HCT116 (cell line): ENCODE data around the gene NEUROD4. TPM values are rescaled to one million over a fixed set of nuclear protein-coding genes. Genes with fewer than 3 reads are reported as not detected.
"Not testable (repeated sequence)": the region's sequence is repeated elsewhere in the genome, so short reads cannot be mapped to it uniquely, and the experiment has no call there.

Experiments used
- ATAC-seq: fragments of 200-7000 bp; cut with Tn5 transposase; 2 replicates; pipeline ENCODE4 v1.9.1; 2020; ENCODE audit warnings: mild to moderate bottlenecking, moderate library complexity
- BruUV-seq: library from RNA; stranded (reverse); fragments of 400-500 nt; replicated peaks from 2 replicates; lab custom pipeline; 2021; lab: Mats Ljungman, UMichigan
- CTCF ChIA-PET: fragments of 300-600 bp; sonication (Branson Sonifier 250); formaldehyde crosslinking; loops from one replicate; lab custom pipeline; 2021; ENCODE audit warnings: antibody characterized with exemption; lab: Charles Lee
- POLR2A ChIA-PET: fragments of 300-600, 350-600 bp; sonication (Branson Sonifier 250); formaldehyde crosslinking; loops from one replicate; lab custom pipeline; 2021; ENCODE audit warnings: antibody characterized with exemption; lab: Charles Lee
- RAD21 ChIA-PET, 2 experiments: fragments of 300-600 bp; sonication (Branson Sonifier 250); formaldehyde crosslinking; loops; one replicate each; lab custom pipeline; 2023; ENCODE audit warnings: low total read pairs in 2 of 2; ENCODE audit not compliant: uncharacterized antibody in 2 of 2, unreplicated experiment in 2 of 2, low non-redundant PET in 1 of 2; lab: Charles Lee
- DNase-seq: peaks from one replicate; pipeline ENCODE4 v3.0.0-alpha.2; 2010; ENCODE audit warnings: low read depth, low spot score
- H2AFZ ChIP-seq: fragments of 200-600 bp; shearing (Covaris generic), sonication (generic); 2 replicates; pipeline ENCODE4 v1.6.1; 2017; ENCODE audit warnings: low read depth, mixed run types, mixed read lengths, antibody characterized with exemption, low read length; ENCODE audit not compliant: poor library complexity, severe bottlenecking
- H3K27ac ChIP-seq: 2 replicates; pipeline ENCODE4 v1.5.1; 2012; ENCODE audit warnings: low read depth, low read length
- H3K27me3 ChIP-seq: fragments of 200-600 bp; sonication (generic); 2 replicates; pipeline ENCODE4 v1.6.1; 2016; ENCODE audit warnings: mixed run types, low read length, mixed read lengths; ENCODE audit not compliant: insufficient read depth
- H3K36me3 ChIP-seq, 2 experiments: fragments of 200-500 bp in 1 of 2; fragments of 200-600 bp in 1 of 2; sonication (Bioruptor generic) in 1 of 2; sonication (generic) in 1 of 2; 2 replicates each; pipeline versions ENCODE4 v1.5.1 to v1.6.1; 2014 to 2016; ENCODE audit warnings: low read length in 2 of 2, inconsistent platforms in 1 of 2, mixed read lengths in 1 of 2, mixed run types in 1 of 2; ENCODE audit not compliant: insufficient read depth in 2 of 2, control insufficient read depth in 1 of 2
- H3K4me1 ChIP-seq, 2 experiments: fragments of 200-600 bp in 1 of 2; sonication (generic) in 1 of 2; 2 replicates each; pipeline versions ENCODE4 v1.5.1 to v1.6.1; 2012 to 2017; ENCODE audit warnings: low read length in 2 of 2, inconsistent platforms in 1 of 2, mild to moderate bottlenecking in 1 of 2, mixed read lengths in 1 of 2, mixed run types in 1 of 2, moderate library complexity in 1 of 2; ENCODE audit not compliant: insufficient read depth in 2 of 2, control insufficient read depth in 1 of 2
- H3K4me2 ChIP-seq: fragments of 200-600 bp; sonication (generic); 2 replicates; pipeline ENCODE4 v1.6.1; 2017; ENCODE audit warnings: mixed run types, low read length, mixed read lengths
- H3K4me3 ChIP-seq, 2 experiments: fragments of 200-600 bp in 1 of 2; sonication (generic) in 1 of 2; replicated peaks in 1 of 2; 2 replicates each; pipeline ENCODE4 v1.5.1; 2011 to 2016; ENCODE audit warnings: low read length in 2 of 2, control low read depth in 1 of 2, low read depth in 1 of 2, mild to moderate bottlenecking in 1 of 2, mixed read lengths in 1 of 2, mixed run types in 1 of 2
- H3K79me2 ChIP-seq: fragments of 200-600 bp; sonication (generic); 2 replicates; pipeline ENCODE4 v1.6.1; 2017; ENCODE audit warnings: mild to moderate bottlenecking, mixed run types, low read length, moderate library complexity, mixed read lengths; ENCODE audit not compliant: insufficient read depth
- H3K9ac ChIP-seq: fragments of 200-600 bp; sonication (generic); 2 replicates; pipeline ENCODE4 v1.6.1; 2016; ENCODE audit warnings: low read length, mixed read lengths
- H3K9me2 ChIP-seq: fragments of 200-600 bp; sonication (generic), shearing (Covaris generic); 2 replicates; pipeline ENCODE4 v1.6.1; 2017; ENCODE audit warnings: mixed run types, mild to moderate bottlenecking, moderate library complexity; ENCODE audit not compliant: insufficient read depth
- H3K9me3 ChIP-seq, 2 experiments: fragments of 200-500 bp in 1 of 2; fragments of 200-600 bp in 1 of 2; sonication (Bioruptor generic) in 1 of 2; sonication (generic) in 1 of 2; 2 replicates each; pipeline ENCODE4 v1.6.1; 2014 to 2017; ENCODE audit warnings: low read length in 2 of 2, mixed read lengths in 2 of 2, inconsistent platforms in 1 of 2, low read depth in 1 of 2, mild to moderate bottlenecking in 1 of 2, mixed run types in 1 of 2, moderate library complexity in 1 of 2; ENCODE audit not compliant: control insufficient read depth in 1 of 2, insufficient read depth in 1 of 2
- H4K20me1 ChIP-seq: fragments of 200-600 bp; sonication (generic), shearing (Covaris generic); 2 replicates; pipeline ENCODE4 v1.6.1; 2017; ENCODE audit warnings: mixed run types, mild to moderate bottlenecking, moderate library complexity; ENCODE audit not compliant: insufficient read depth
- ATF3 ChIP-seq: IDR thresholded peaks from 2 replicates; pipeline ENCODE4 v1.6.1; 2012
- EGR1 ChIP-seq: IDR thresholded peaks from 2 replicates; pipeline ENCODE4 v1.6.1; 2012; ENCODE audit warnings: low read depth
- ELF1 ChIP-seq: IDR thresholded peaks from 2 replicates; pipeline ENCODE4 v1.6.1; 2012; ENCODE audit warnings: low read depth, borderline replicate concordance
- EZH2 ChIP-seq: fragments of 200-600 bp; sonication (generic); IDR thresholded peaks from 2 replicates; pipeline ENCODE4 v1.6.1; 2017; ENCODE audit warnings: antibody characterized with exemption, mixed run types
- EZH2phosphoT487 ChIP-seq: fragments of 200-600 bp; IDR thresholded peaks from 2 replicates; pipeline ENCODE4 v1.6.1; 2018; ENCODE audit warnings: antibody characterized with exemption, borderline replicate concordance
- FOSL1 ChIP-seq: IDR thresholded peaks from 2 replicates; pipeline ENCODE4 v1.6.1; 2012; ENCODE audit warnings: low read depth
- JUND ChIP-seq: IDR thresholded peaks from 2 replicates; pipeline ENCODE4 v1.6.1; 2012
- RAD21 ChIP-seq: IDR thresholded peaks from 2 replicates; pipeline ENCODE4 v1.6.1; 2012; ENCODE audit warnings: low read depth, mild to moderate bottlenecking
- SIN3A ChIP-seq: IDR thresholded peaks from 2 replicates; pipeline ENCODE4 v1.6.1; 2012; ENCODE audit warnings: low read depth
- SP1 ChIP-seq: IDR thresholded peaks from 2 replicates; pipeline ENCODE4 v1.6.1; 2012; ENCODE audit warnings: low read depth
- SRF ChIP-seq: IDR thresholded peaks from 2 replicates; pipeline ENCODE4 v1.6.1; 2012; ENCODE audit warnings: low read depth
- TCF7L2 ChIP-seq: IDR thresholded peaks from 2 replicates; pipeline ENCODE4 v1.7.0; 2011; ENCODE audit warnings: borderline replicate concordance, inconsistent platforms; ENCODE audit not compliant: insufficient read depth, insufficient read length; ENCODE audit errors: extremely low read depth
- YY1 ChIP-seq: IDR thresholded peaks from 2 replicates; pipeline ENCODE4 v1.6.1; 2011; ENCODE audit warnings: low read length, low read depth, moderate library complexity, mild to moderate bottlenecking; ENCODE audit not compliant: insufficient replicate concordance; ENCODE audit errors: extremely low read depth
- ZFX ChIP-seq: fragments of 450-650 bp; IDR thresholded peaks from 2 replicates; pipeline ENCODE4 v1.6.1; 2017
- ZNF274 ChIP-seq: fragments of 200-500 bp; sonication (Bioruptor generic); IDR thresholded peaks from 2 replicates; pipeline ENCODE4 v1.6.1; 2014; ENCODE audit warnings: mild to moderate bottlenecking, low read depth, low read length, inconsistent platforms
- intact Hi-C: fragments of 100-400 bp; cut with micrococcal nuclease; formaldehyde crosslinking; loops from 2 replicates; pipeline ENCODE4 v1.10.0; 2022
- total RNA-seq: library from RNA; stranded (reverse); gene quantifications from one replicate; pipeline ENCODE4 v1.2.1, GENCODE V29; 2021; ENCODE audit not compliant: unreplicated experiment

NEUROD4 gene
- total RNA-seq, 1 experiment from 2014 or later = not detected

- H3K9me2 ChIP-seq, H3K4me2 ChIP-seq, H3K4me1 ChIP-seq, H3K9ac ChIP-seq, ATAC-seq, DNase-seq, RAD21 ChIA-PET, intact Hi-C loops, H3K27ac ChIP-seq, POLR2A ChIA-PET, H3K36me3 ChIP-seq, H3K4me3 ChIP-seq, H3K9me3 ChIP-seq, BruUV-seq, H4K20me1 ChIP-seq, H3K79me2 ChIP-seq, H2AFZ ChIP-seq: not testable (repeated sequence)
- CTCF ChIA-PET = interaction anchor here (1.0 kb wide), 1 partner anchor 227 kb away, joined by 4 read pairs; no protein-coding TSS in a partner anchor
- peaks cover 87% of the 10 kb centered on the region for H3K27me3 ChIP-seq
Observed at GRCh38 chr12:54986773-54987172, 33.0 kb upstream of the NEUROD4 start.

- ChIA-PET POLR2A (no interaction called here), CTCF (interaction anchor here (1.2 kb wide), 1 partner anchor 85 kb away, joined by 7 read pairs; no protein-coding TSS in a partner anchor), RAD21 (no interaction called here)
- no peaks in the 10 kb centered on the region for H4K20me1 ChIP-seq
- DNase-seq = no peak
- peaks cover 78% of the 10 kb centered on the region for H3K27me3 ChIP-seq
- intact Hi-C loops = no loop called here
- no peaks in the 10 kb centered on the region for H3K9me2 ChIP-seq
- BruUV-seq = no TSS peak
- ATAC-seq = no peak
- H3K4me2 ChIP-seq = no peak overlapping the region
- no peaks in the 10 kb centered on the region for H3K79me2 ChIP-seq
- H3K36me3 ChIP-seq = no peaks in the 10 kb centered on the region
- no peaks in the 10 kb centered on the region; a peak in 1 of 4 replicates for H3K4me1 ChIP-seq
- no peak overlapping the region for H3K4me3 ChIP-seq
- TF ChIP-seq SIN3A = no peak
- TF ChIP-seq ZNF274 = no peak
- no peak for TF ChIP-seq SP1
- TF ChIP-seq ELF1 = no peak
- TF ChIP-seq FOSL1 = no peak
- no peak for TF ChIP-seq ATF3
- no peak for TF ChIP-seq EZH2
- TF ChIP-seq ZFX = no peak
- no peak for TF ChIP-seq RAD21
- no peak for TF ChIP-seq SRF
- TF ChIP-seq YY1 = no peak
- TF ChIP-seq TCF7L2 = no peak
- no peak for TF ChIP-seq EGR1
- no peak for TF ChIP-seq JUND
- no peak for TF ChIP-seq EZH2phosphoT487
- TF ChIP-seq, all 23 proteins: peak for 0
- H3K9me3 ChIP-seq = no peaks in the 10 kb centered on the region
- H2AFZ ChIP-seq = no peak overlapping the region
- no peak overlapping the region for H3K27ac ChIP-seq
- H3K9ac ChIP-seq = no peak overlapping the region
Observed at GRCh38 chr12:54987611-54988231, 32.1 kb upstream of the NEUROD4 start.
